H1 (cell line): ENCODE data around the gene OGFRL1. TPM values are rescaled to one million over a fixed set of nuclear protein-coding genes. Genes with fewer than 3 reads are reported as not detected.

Experiments
- GTF2F1 ChIP-seq: IDR thresholded peaks from 2 replicates; pipeline ENCODE4 v1.6.1; 2012; ENCODE audit warnings: low read depth, low read length, improper control_type of control experiment, borderline replicate concordance
- JUND ChIP-seq: IDR thresholded peaks from 2 replicates; pipeline ENCODE4 v1.6.1; 2011; ENCODE audit warnings: mild to moderate bottlenecking, improper control_type of control experiment, low read length
- RNF2 ChIP-seq: fragments of 200-900, 300-1000 bp; sonication (generic); IDR thresholded peaks from 2 replicates; pipeline ENCODE4 v1.7.1; 2016; ENCODE audit warnings: borderline replicate concordance, low read depth, mild to moderate bottlenecking, antibody characterized with exemption, low read length; ENCODE audit not compliant: poor library complexity, severe bottlenecking; ENCODE audit errors: missing control alignments
- TCF12 ChIP-seq: IDR thresholded peaks from 2 replicates; pipeline ENCODE4 v1.6.1; 2011; ENCODE audit warnings: low read depth, mild to moderate bottlenecking, low read length
- polyA plus RNA-seq, 7 experiments: library from polyadenylated mRNA; depleted of rRNA in 3 of 7; stranded (reverse) in 5 of 7; unstranded in 2 of 7; fragments of >200 nt in 5 of 7; fragments of 200-250 nt in 2 of 7; gene quantifications; 1 replicate in 5 of 7; 2 replicates in 1 of 7; 4 replicates in 1 of 7; pipeline versions ENCODE4 v1.2.1 to v1.2.3, GENCODE V29; 2011 to 2013; ENCODE audit warnings: missing spikeins in 2 of 7, mixed read lengths in 2 of 7
- total RNA-seq: library from RNA; stranded (reverse); fragmentation: NEBNext Ultra II Directional; extraction: Animal tissue kit (Norgen Biotek cat#: 25700); gene quantifications from 2 replicates; pipeline ENCODE4 v1.2.1, GENCODE V29; 2021

OGFRL1 gene
- total and polyA plus RNA-seq, 2 of the 8 experiments (the other 6 are each of a cell fraction or from before 2014, with no cell fraction given): 1.1 to 9.0 TPM

GRCh38 chr6:71268735-71269437 lies 19.7 kb upstream of the OGFRL1 start (continued):
- TF ChIP-seq GTF2F1 (no peak), JUND (no peak), TCF12 (no peak), RNF2 (no peak)
